Vagina (tissue), 2 donors: ENCODE results near the gene GFI1. TPM values are rescaled to one million over a fixed set of nuclear protein-coding genes. Genes with fewer than 3 reads are reported as not detected.

Experiments
- DNase-seq, 2 donors: peaks; one replicate each; pipeline ENCODE4 v3.0.0-alpha.2; 2017; ENCODE audit errors: extremely low spot score in 2 of 2
- H3K27ac ChIP-seq: fragments of 200-600 bp; sonication (generic); one replicate; pipeline ENCODE4 v1.5.1; 2019
- H3K27me3 ChIP-seq: fragments of 200-600 bp; sonication (generic); one replicate; pipeline ENCODE4 v1.5.1; 2019
- H3K36me3 ChIP-seq, 2 donors: fragments of 200-600 bp; sonication (generic); one replicate each; pipeline ENCODE4 v1.5.1; 2017 to 2019
- H3K4me1 ChIP-seq: fragments of 200-600 bp; sonication (generic); one replicate; pipeline ENCODE4 v1.5.1; 2019
- H3K4me3 ChIP-seq, 2 donors: fragments of 200-600 bp; sonication (generic); 1 replicate in 1 of 2; 2 replicates in 1 of 2; pipeline ENCODE4 v1.5.1; 2016 to 2019
- H3K9me3 ChIP-seq: fragments of 200-600 bp; sonication (generic); one replicate; pipeline ENCODE4 v1.5.1; 2019
- CTCF ChIP-seq, 3 experiments: fragments of 450-650 bp in 2 of 3; fragments of 200-600 bp in 1 of 3; sonication (generic) in 1 of 3; IDR thresholded peaks; one replicate each; pipeline ENCODE4 v1.5.1; 2017 to 2019; ENCODE audit warnings: antibody characterized with exemption in 3 of 3, mild to moderate bottlenecking in 2 of 3, moderate library complexity in 2 of 3
- POLR2A ChIP-seq, 2 donors: fragments of 450-650 bp; IDR thresholded peaks; one replicate each; pipeline ENCODE4 v1.6.1; 2017; ENCODE audit warnings: antibody characterized with exemption in 2 of 2, mild to moderate bottlenecking in 2 of 2, moderate library complexity in 2 of 2
- POLR2AphosphoS5 ChIP-seq, 2 donors: sonication (generic); formaldehyde crosslinking; IDR thresholded peaks; one replicate each; pipeline ENCODE4 v1.9.0; 2017; ENCODE audit warnings: antibody characterized with exemption in 2 of 2, mild to moderate bottlenecking in 2 of 2, low read depth in 1 of 2; ENCODE audit not compliant: insufficient read depth in 1 of 2
- intact Hi-C: fragments of 100-400 bp; cut with DNase I; formaldehyde crosslinking; loops from one replicate; pipeline ENCODE4 v1.15.1; 2023
- total RNA-seq: library from RNA; depleted of rRNA; stranded (reverse); fragments of >200 nt; gene quantifications from one replicate; pipeline ENCODE4 v1.2.3, GENCODE V29; 2016

Gene GFI1
- total RNA-seq, 1 donor from 2014 or later, result 3.9 TPM

DNA sequence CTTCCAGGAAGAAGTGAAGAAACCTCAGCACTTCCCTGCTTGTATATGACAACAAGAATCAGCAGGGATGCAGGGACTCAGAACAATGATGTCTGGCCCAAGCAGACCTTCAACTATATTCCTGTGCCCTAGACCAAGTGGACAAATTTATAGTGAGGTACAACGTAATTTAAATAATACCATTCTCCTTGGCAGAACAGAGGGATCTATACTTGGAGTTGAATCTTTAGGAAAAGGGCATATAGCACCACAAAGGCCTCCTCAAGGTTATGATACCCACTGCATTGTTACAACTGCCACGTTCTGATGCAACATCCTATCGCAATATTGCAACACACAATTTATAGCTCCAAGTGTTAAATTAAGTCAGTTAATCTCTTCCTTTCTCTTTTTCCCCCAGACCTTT is 29.1 kb upstream of the GFI1 start:
- Histone ChIP-seq H3K36me3 (no peaks in the 10 kb centered on the region), H3K4me1 (no peaks in the 10 kb centered on the region), H3K27me3 (no peaks in the 10 kb centered on the region), H3K9me3 (no peaks in the 10 kb centered on the region), H3K27ac (no peak overlapping the region), H3K4me3 (no peak overlapping the region)
- TF ChIP-seq POLR2A (IDR thresholded peaks at IDR 0.05), result no peak
- no peak for TF ChIP-seq CTCF (IDR thresholded peaks at IDR 0.05)
- no peak for TF ChIP-seq POLR2AphosphoS5 (IDR thresholded peaks at IDR 0.05; ENCODE audit: insufficient read depth in 1 of 2, low read depth in 1 of 2)
- DNase-seq, result no peak
- intact Hi-C loops, result no loop called here

GRCh38 chr1:92511541-92511940 is 24.8 kb upstream of the GFI1 start:
- no peak for TF ChIP-seq POLR2AphosphoS5 (IDR thresholded peaks at IDR 0.05; ENCODE audit: insufficient read depth in 1 of 2, low read depth in 1 of 2)
- TF ChIP-seq POLR2A (IDR thresholded peaks at IDR 0.05), result no peak
- no peak for TF ChIP-seq CTCF (IDR thresholded peaks at IDR 0.05)
- H3K36me3 ChIP-seq, result no peaks in the 10 kb centered on the region
- H3K4me3 ChIP-seq, result no peak overlapping the region
- no peak for DNase-seq
- H3K27me3 ChIP-seq, result no peaks in the 10 kb centered on the region
- no peaks in the 10 kb centered on the region for H3K4me1 ChIP-seq
- intact Hi-C loops, result no loop called here
- no peak overlapping the region for H3K27ac ChIP-seq
- no peaks in the 10 kb centered on the region for H3K9me3 ChIP-seq

DNA sequence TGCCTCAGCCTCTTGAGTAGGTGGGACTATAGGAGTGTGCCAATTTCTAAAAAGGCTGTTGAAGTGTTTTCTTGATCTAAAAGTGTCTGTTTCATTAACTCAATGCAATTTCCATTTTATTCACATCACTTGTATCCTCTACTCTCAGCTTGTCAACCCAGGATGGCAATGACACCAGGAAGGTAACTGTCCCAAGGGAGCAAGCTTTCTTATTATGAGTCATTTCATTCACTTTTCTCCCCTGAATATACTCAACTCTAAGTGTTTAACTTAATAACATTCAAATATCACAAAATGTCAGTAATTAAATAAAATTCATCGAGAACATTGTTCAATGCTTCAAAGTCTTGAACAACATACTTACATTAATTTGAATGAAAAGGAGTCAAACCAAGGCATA is 22.9 kb upstream of the GFI1 start:
- Histone ChIP-seq H3K27me3 (no peaks in the 10 kb centered on the region), H3K4me3 (no peak overlapping the region), H3K27ac (no peak overlapping the region), H3K9me3 (no peaks in the 10 kb centered on the region), H3K36me3 (no peaks in the 10 kb centered on the region), H3K4me1 (no peaks in the 10 kb centered on the region)
- TF ChIP-seq POLR2AphosphoS5 (IDR thresholded peaks at IDR 0.05; ENCODE audit: insufficient read depth in 1 of 2, low read depth in 1 of 2), result no peak
- TF ChIP-seq CTCF (IDR thresholded peaks at IDR 0.05), result no peak
- TF ChIP-seq POLR2A (IDR thresholded peaks at IDR 0.05), result no peak
- intact Hi-C loops, result no loop called here
- no peak for DNase-seq

- no peak for DNase-seq
- Histone ChIP-seq H3K27me3 (no peaks in the 10 kb centered on the region), H3K27ac (no peak overlapping the region), H3K4me1 (no peaks in the 10 kb centered on the region), H3K9me3 (no peaks in the 10 kb centered on the region), H3K4me3 (no peak overlapping the region), H3K36me3 (no peaks in the 10 kb centered on the region)
- intact Hi-C loops, result no loop called here
- no peak for TF ChIP-seq POLR2AphosphoS5 (IDR thresholded peaks at IDR 0.05; ENCODE audit: insufficient read depth in 1 of 2, low read depth in 1 of 2)
- no peak for TF ChIP-seq CTCF (IDR thresholded peaks at IDR 0.05)
- no peak for TF ChIP-seq POLR2A (IDR thresholded peaks at IDR 0.05)
Measured at GRCh38 chr1:92505015-92505692, 18.4 kb upstream of the GFI1 start.

GRCh38 chr1:92504291-92505014 is 17.7 kb upstream of the GFI1 start:
- Histone ChIP-seq H3K27ac (no peak overlapping the region), H3K27me3 (no peaks in the 10 kb centered on the region), H3K9me3 (no peaks in the 10 kb centered on the region), H3K36me3 (no peaks in the 10 kb centered on the region), H3K4me3 (no peak overlapping the region), H3K4me1 (no peaks in the 10 kb centered on the region)
- DNase-seq, result no peak
- TF ChIP-seq POLR2AphosphoS5 (IDR thresholded peaks at IDR 0.05; ENCODE audit: insufficient read depth in 1 of 2, low read depth in 1 of 2) (no peak), CTCF (IDR thresholded peaks at IDR 0.05) (no peak), POLR2A (IDR thresholded peaks at IDR 0.05) (no peak)
- intact Hi-C loops, result no loop called here
